Right lobe of liver (tissue), 6 donors: ENCODE measurements around the gene CDYL2. TPM values are rescaled to one million over a fixed set of nuclear protein-coding genes. Genes with fewer than 3 reads are reported as not detected.
"Not testable (repeated sequence)": the region's sequence is repeated elsewhere in the genome, so short reads cannot be mapped to it uniquely, and the experiment has no call there.

Experiments used
- ATAC-seq, 4 donors: fragments of 200-7000 bp; cut with Tn5 transposase; one replicate each; pipeline ENCODE4 v1.9.1; 2020; ENCODE audit warnings: mild to moderate bottlenecking in 4 of 4, moderate library complexity in 4 of 4
- DNase-seq, 3 donors: peaks; one replicate each; pipeline ENCODE4 v3.0.0-alpha.2; 2020
- H3K27ac ChIP-seq, 3 donors: fragments of 200-600 bp; one replicate each; pipeline ENCODE4 v1.8.0; 2022
- H3K27me3 ChIP-seq, 2 donors: fragments of 200-600 bp; one replicate each; pipeline ENCODE4 v1.8.0; 2022
- H3K36me3 ChIP-seq, 4 donors: fragments of 200-600 bp; sonication (generic) in 1 of 4; one replicate each; pipeline versions ENCODE4 v1.5.1 to v1.8.0; 2017 to 2022; ENCODE audit warnings: control low read depth in 1 of 4
- H3K4me1 ChIP-seq, 4 donors: fragments of 200-600 bp; sonication (generic) in 1 of 4; one replicate each; pipeline versions ENCODE4 v1.5.1 to v1.8.0; 2017 to 2022; ENCODE audit warnings: control low read depth in 1 of 4
- H3K4me3 ChIP-seq, 3 donors: fragments of 200-600 bp; one replicate each; pipeline ENCODE4 v1.8.0; 2022
- H3K9me3 ChIP-seq, 4 donors: fragments of 200-600 bp; sonication (generic) in 1 of 4; one replicate each; pipeline versions ENCODE4 v1.5.1 to v1.8.0; 2017 to 2022; ENCODE audit warnings: control low read depth in 1 of 4
- CTCF ChIP-seq, 4 donors: fragments of 200-600 bp in 3 of 4; fragments of 450-650 bp in 1 of 4; IDR thresholded peaks; one replicate each; pipeline versions ENCODE4 v1.5.1 to v1.8.0; 2016 to 2022; ENCODE audit warnings: antibody characterized with exemption in 4 of 4, mild to moderate bottlenecking in 2 of 4
- POLR2A ChIP-seq: fragments of 450-650 bp; IDR thresholded peaks from one replicate; pipeline ENCODE4 v1.6.1; 2017; ENCODE audit warnings: antibody characterized with exemption, mild to moderate bottlenecking
- WGBS: methylation state at CpG from one replicate; pipeline ENCODE4 v1.1.6; 2018; ENCODE audit warnings: low coverage, low lambda C conversion rate; ENCODE audit not compliant: insufficient coverage; ENCODE audit errors: missing lambda C conversion rate; 5-methylcytosine and 5-hydroxymethylcytosine counted together
- intact Hi-C, 2 donors: fragments of 100-400 bp; cut with DNase I; formaldehyde crosslinking; loops; one replicate each; pipeline versions ENCODE4 v1.11.2 to v1.14.1; 2022
- total RNA-seq, 6 experiments: library from RNA; depleted of rRNA in 2 of 6; stranded (reverse); fragments of >200 nt in 2 of 6; fragmentation: NEBNext Ultra II Directional in 3 of 6; extraction: Animal tissue kit (Norgen Biotek cat#: 25700) in 3 of 6; gene quantifications; one replicate each; pipeline versions ENCODE4 v1.1.0 to v1.2.4, GENCODE V29; 2016 to 2023
- donor health status: DM: no; HTN: yes; CAD: no.
- donor health status: DM: no; HTN: no; CAD: no.
- donor health status: DM: no; HTN: no; CAD: no.
- donor health status: DM: no; HTN: yes; CAD: no.
- donor health status: DM: no; HTN: yes; CAD: no.

Gene CDYL2
- total RNA-seq, 6 experiments from 2014 or later, result 2.2 to 12.7 (median 6.3) TPM

- H3K4me1 ChIP-seq, result peaks cover 0 to 5% (median 0%) of the 10 kb centered on the region in 4 donors
- no peaks in the 10 kb centered on the region for H3K9me3 ChIP-seq
- no peaks in the 10 kb centered on the region for H3K36me3 ChIP-seq
- intact Hi-C loops, result no loop called here
- no peaks in the 10 kb centered on the region for H3K27me3 ChIP-seq
- no peak overlapping the region for H3K4me3 ChIP-seq
- 88% methylated on average over 5 of the region's 5 CpGs for WGBS
- H3K27ac ChIP-seq, result no peak overlapping the region
- TF ChIP-seq POLR2A, result no peak
- TF ChIP-seq CTCF (IDR thresholded peaks at IDR 0.05), result no peak
- DNase-seq (no peak), ATAC-seq (no peak)
Observed at GRCh38 chr16:80652441-80652840, 152.0 kb downstream of the CDYL2 start.

DNA sequence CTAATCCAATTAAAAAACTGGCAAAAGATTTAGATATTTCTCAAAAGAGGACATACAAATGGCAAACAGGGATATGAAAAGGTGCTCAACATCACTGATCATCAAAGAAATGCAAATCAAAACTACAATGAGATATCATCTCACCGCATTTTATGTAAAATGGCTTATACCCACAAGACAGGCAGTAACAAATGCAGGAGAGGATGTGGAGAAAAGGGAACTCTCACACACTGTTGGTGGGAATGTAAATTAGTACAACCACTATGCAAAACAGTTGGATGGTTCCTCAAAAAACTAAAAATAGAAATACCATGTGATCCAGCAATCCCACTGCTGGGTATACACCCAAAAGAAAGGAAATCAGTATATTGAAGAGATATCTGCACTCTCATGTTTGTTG is 154.1 kb downstream of the CDYL2 start:
- H3K27ac ChIP-seq, intact Hi-C loops, ATAC-seq, H3K4me3 ChIP-seq, H3K4me1 ChIP-seq, H3K9me3 ChIP-seq, H3K27me3 ChIP-seq, DNase-seq, H3K36me3 ChIP-seq: not testable (repeated sequence)
- 58% methylated on average over 1 of the region's 1 CpG for WGBS

- H3K9me3 ChIP-seq, result no peaks in the 10 kb centered on the region
- no peak overlapping the region for H3K4me3 ChIP-seq
- H3K27me3 ChIP-seq, result no peaks in the 10 kb centered on the region
- no peaks in the 10 kb centered on the region for H3K4me1 ChIP-seq
- 100% methylated on average over 1 of the region's 3 CpGs for WGBS
- H3K36me3 ChIP-seq, result no peaks in the 10 kb centered on the region
- no peak overlapping the region for H3K27ac ChIP-seq
- intact Hi-C loops, result no loop called here
- TF ChIP-seq POLR2A (no peak), CTCF (IDR thresholded peaks at IDR 0.05) (no peak)
- ATAC-seq (no peak), DNase-seq (no peak)
Observed at GRCh38 chr16:80640316-80640715, 164.1 kb downstream of the CDYL2 start.

DNA sequence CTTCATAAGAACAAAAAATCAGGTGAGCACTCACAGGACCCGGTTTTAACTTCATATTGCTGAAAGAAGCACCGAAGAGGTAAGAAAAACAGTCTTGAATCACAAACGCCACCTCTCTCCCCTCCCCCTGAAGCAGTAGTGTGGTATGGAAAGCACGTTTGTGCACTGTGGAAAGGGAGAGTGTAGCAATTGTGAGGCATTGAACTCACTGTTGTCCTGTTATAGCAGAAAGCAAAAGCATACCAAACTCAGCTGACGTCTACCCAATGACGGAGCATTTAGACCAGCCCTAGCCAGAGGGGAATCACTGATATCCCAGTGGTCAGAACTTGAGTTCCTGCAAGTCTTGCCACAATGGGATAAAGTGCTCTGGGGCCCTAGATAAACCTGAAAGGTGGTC is 164.8 kb downstream of the CDYL2 start:
- Histone ChIP-seq H3K36me3 (no peaks in the 10 kb centered on the region), H3K27me3 (no peaks in the 10 kb centered on the region), H3K27ac (no peak overlapping the region), H3K4me1 (no peaks in the 10 kb centered on the region), H3K4me3 (no peak overlapping the region), H3K9me3 (no peaks in the 10 kb centered on the region)
- TF ChIP-seq POLR2A (no peak), CTCF (IDR thresholded peaks at IDR 0.05) (no peak)
- 83% methylated on average over 6 of the region's 6 CpGs for WGBS
- no peak for DNase-seq
- no peak for ATAC-seq
- intact Hi-C loops, result no loop called here

DNA sequence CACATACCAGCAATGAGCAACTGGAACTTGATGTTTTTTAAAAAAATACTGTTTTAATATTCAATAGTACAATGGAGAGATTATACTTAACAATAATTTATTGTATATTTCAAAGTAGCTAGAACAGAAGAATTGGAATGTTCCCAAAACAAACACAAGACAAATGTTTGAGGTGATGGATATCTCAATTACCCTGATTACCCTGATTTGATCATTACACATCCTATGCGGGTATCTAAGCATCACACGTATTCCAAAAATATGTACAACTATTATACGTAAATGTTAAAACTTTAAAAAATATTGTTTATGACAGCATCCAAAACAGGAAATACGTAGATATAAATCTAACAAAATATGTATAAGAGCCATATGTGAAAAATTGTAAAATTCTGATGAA is 166.8 kb downstream of the CDYL2 start:
- Histone ChIP-seq H3K4me1 (no peaks in the 10 kb centered on the region), H3K27ac (no peak overlapping the region), H3K9me3 (no peaks in the 10 kb centered on the region), H3K36me3 (no peaks in the 10 kb centered on the region), H3K4me3 (no peak overlapping the region), H3K27me3 (no peaks in the 10 kb centered on the region)
- intact Hi-C loops, result no loop called here
- DNase-seq (no peak), ATAC-seq (no peak)
- TF ChIP-seq POLR2A, result no peak
- no peak for TF ChIP-seq CTCF (IDR thresholded peaks at IDR 0.05)
- WGBS, result 94% methylated on average over 4 of the region's 4 CpGs
